Measurements from ENCODE around the gene PKD1L1.

The PKD1L1 gene

GRCh38 chr7:47895026-47895425, 53.2 kb downstream of the PKD1L1 start:
- Histone ChIP-seq H3K9me3 (ENCODE audit: low read depth, low read length) (no peaks in the 10 kb centered on the region), H3K36me3 (ENCODE audit: insufficient read depth, low read length) (no peaks in the 10 kb centered on the region), H3K27ac (no peak overlapping the region), H3K4me3 (no peak overlapping the region), H3K9ac (ENCODE audit: insufficient read length) (no peak overlapping the region)
- TF ChIP-seq POLR2AphosphoS5 (IDR thresholded peaks at IDR 0.05; ENCODE audit: borderline replicate concordance, low read depth, low read length) (no peak), FOXP2 (optimal IDR thresholded peaks at IDR 0.05; ENCODE audit: control extremely low read depth, extremely low read length, insufficient read depth) (no peak), EZH2 (IDR thresholded peaks at IDR 0.05) (no peak)
- DNase-seq (ENCODE audit: low read depth, low spot score) = no peak

- Histone ChIP-seq H3K9me3 (ENCODE audit: low read depth, low read length) (no peaks in the 10 kb centered on the region), H3K27ac (no peak overlapping the region), H3K36me3 (ENCODE audit: insufficient read depth, low read length) (no peaks in the 10 kb centered on the region), H3K4me3 (no peak overlapping the region), H3K9ac (ENCODE audit: insufficient read length) (no peak overlapping the region)
- no peak for DNase-seq (ENCODE audit: low read depth, low spot score)
- TF ChIP-seq FOXP2 (optimal IDR thresholded peaks at IDR 0.05; ENCODE audit: control extremely low read depth, extremely low read length, insufficient read depth) (no peak), POLR2AphosphoS5 (IDR thresholded peaks at IDR 0.05; ENCODE audit: borderline replicate concordance, low read depth, low read length) (no peak), EZH2 (IDR thresholded peaks at IDR 0.05) (no peak)
Observed at GRCh38 chr7:47893721-47894365, 54.4 kb downstream of the PKD1L1 start.

GRCh38 chr7:47893238-47893637, 55.0 kb downstream of the PKD1L1 start:
- H3K9me3 ChIP-seq (ENCODE audit: low read depth, low read length) = no peaks in the 10 kb centered on the region
- no peak overlapping the region for H3K9ac ChIP-seq (ENCODE audit: insufficient read length)
- H3K27ac ChIP-seq = no peak overlapping the region
- DNase-seq (ENCODE audit: low read depth, low spot score) = no peak
- H3K4me3 ChIP-seq = no peak overlapping the region
- TF ChIP-seq FOXP2 (optimal IDR thresholded peaks at IDR 0.05; ENCODE audit: control extremely low read depth, extremely low read length, insufficient read depth) = no peak
- no peak for TF ChIP-seq EZH2 (IDR thresholded peaks at IDR 0.05)
- no peak for TF ChIP-seq POLR2AphosphoS5 (IDR thresholded peaks at IDR 0.05; ENCODE audit: borderline replicate concordance, low read depth, low read length)
- no peaks in the 10 kb centered on the region for H3K36me3 ChIP-seq (ENCODE audit: insufficient read depth, low read length)

GRCh38 chr7:47890606-47891005, 57.7 kb downstream of the PKD1L1 start:
- no peaks in the 10 kb centered on the region for H3K36me3 ChIP-seq (ENCODE audit: insufficient read depth, low read length)
- H3K4me3 ChIP-seq = no peak overlapping the region
- H3K9ac ChIP-seq (ENCODE audit: insufficient read length) = no peak overlapping the region
- no peak for TF ChIP-seq EZH2 (IDR thresholded peaks at IDR 0.05)
- no peak for TF ChIP-seq FOXP2 (optimal IDR thresholded peaks at IDR 0.05; ENCODE audit: control extremely low read depth, extremely low read length, insufficient read depth)
- TF ChIP-seq POLR2AphosphoS5 (IDR thresholded peaks at IDR 0.05; ENCODE audit: borderline replicate concordance, low read depth, low read length) = no peak
- H3K27ac ChIP-seq = no peak overlapping the region
- no peak for DNase-seq (ENCODE audit: low read depth, low spot score)
- H3K9me3 ChIP-seq (ENCODE audit: low read depth, low read length) = no peaks in the 10 kb centered on the region

GRCh38 chr7:47890125-47890524, 58.1 kb downstream of the PKD1L1 start:
- Histone ChIP-seq H3K9me3 (ENCODE audit: low read depth, low read length) (no peaks in the 10 kb centered on the region), H3K9ac (ENCODE audit: insufficient read length) (no peak overlapping the region)
- TF ChIP-seq FOXP2 (optimal IDR thresholded peaks at IDR 0.05; ENCODE audit: control extremely low read depth, extremely low read length, insufficient read depth) = no peak
- no peak for TF ChIP-seq POLR2AphosphoS5 (IDR thresholded peaks at IDR 0.05; ENCODE audit: borderline replicate concordance, low read depth, low read length)
- TF ChIP-seq EZH2 (IDR thresholded peaks at IDR 0.05) = no peak

GRCh38 chr7:47889723-47890122, 58.5 kb downstream of the PKD1L1 start:
- no peak for DNase-seq (ENCODE audit: low read depth, low spot score)
- TF ChIP-seq EZH2 (IDR thresholded peaks at IDR 0.05) (no peak), FOXP2 (optimal IDR thresholded peaks at IDR 0.05; ENCODE audit: control extremely low read depth, extremely low read length, insufficient read depth) (no peak), POLR2AphosphoS5 (IDR thresholded peaks at IDR 0.05; ENCODE audit: borderline replicate concordance, low read depth, low read length) (no peak)

More at GRCh38 chr7:47890125-47890524, 58.1 kb downstream of the PKD1L1 start:
- H3K27ac ChIP-seq = no peak overlapping the region
- no peak overlapping the region for H3K4me3 ChIP-seq
- DNase-seq (ENCODE audit: low read depth, low spot score) = no peak
- no peaks in the 10 kb centered on the region for H3K36me3 ChIP-seq (ENCODE audit: insufficient read depth, low read length)

GRCh38 chr7:47888371-47889265, 59.6 kb downstream of the PKD1L1 start:
- H3K36me3 ChIP-seq (ENCODE audit: insufficient read depth, low read length) = no peaks in the 10 kb centered on the region
- no peak overlapping the region for H3K9ac ChIP-seq (ENCODE audit: insufficient read length)
- no peak for DNase-seq (ENCODE audit: low read depth, low spot score)
- TF ChIP-seq POLR2AphosphoS5 (IDR thresholded peaks at IDR 0.05; ENCODE audit: borderline replicate concordance, low read depth, low read length) = no peak
- TF ChIP-seq FOXP2 (optimal IDR thresholded peaks at IDR 0.05; ENCODE audit: control extremely low read depth, extremely low read length, insufficient read depth) = no peak
- TF ChIP-seq EZH2 (IDR thresholded peaks at IDR 0.05) = no peak
- H3K9me3 ChIP-seq (ENCODE audit: low read depth, low read length) = no peaks in the 10 kb centered on the region
- no peak overlapping the region for H3K4me3 ChIP-seq
- no peak overlapping the region for H3K27ac ChIP-seq

More at GRCh38 chr7:47889723-47890122, 58.5 kb downstream of the PKD1L1 start:
- H3K9me3 ChIP-seq (ENCODE audit: low read depth, low read length) = no peaks in the 10 kb centered on the region
- H3K4me3 ChIP-seq = no peak overlapping the region
- no peaks in the 10 kb centered on the region for H3K36me3 ChIP-seq (ENCODE audit: insufficient read depth, low read length)
- no peak overlapping the region for H3K27ac ChIP-seq
- H3K9ac ChIP-seq (ENCODE audit: insufficient read length) = no peak overlapping the region

GRCh38 chr7:47887016-47887640, 61.1 kb downstream of the PKD1L1 start:
- Histone ChIP-seq H3K9ac (ENCODE audit: insufficient read length) (no peak overlapping the region), H3K27ac (no peak overlapping the region), H3K9me3 (ENCODE audit: low read depth, low read length) (no peaks in the 10 kb centered on the region), H3K36me3 (ENCODE audit: insufficient read depth, low read length) (no peaks in the 10 kb centered on the region), H3K4me3 (no peak overlapping the region)
- TF ChIP-seq FOXP2 (optimal IDR thresholded peaks at IDR 0.05; ENCODE audit: control extremely low read depth, extremely low read length, insufficient read depth) (no peak), EZH2 (IDR thresholded peaks at IDR 0.05) (no peak), POLR2AphosphoS5 (IDR thresholded peaks at IDR 0.05; ENCODE audit: borderline replicate concordance, low read depth, low read length) (no peak)
- DNase-seq (ENCODE audit: low read depth, low spot score) = no peak
